Skin epidermis (tissue), 12 donors: ENCODE measurements around the gene ZC3H10.

Source experiments
- H3K27ac ChIP-seq, 21 experiments: fragments of 200-600 bp; sonication (generic) in 11 of 21; one replicate each; pipeline ENCODE4 v1.5.0; 2020; ENCODE audit warnings: mild to moderate bottlenecking in 3 of 21, inconsistent platforms in 2 of 21, moderate library complexity in 2 of 21
- H3K4me3 ChIP-seq, 7 experiments: fragments of 200-600 bp; sonication (generic) in 2 of 7; one replicate each; pipeline ENCODE4 v1.5.0; 2020; ENCODE audit warnings: inconsistent platforms in 2 of 7, mild to moderate bottlenecking in 2 of 7, moderate library complexity in 1 of 7

The ZC3H10 gene

GRCh38 chr12:56099787-56100186 lies 18.3 kb upstream of the ZC3H10 start:
- no peak overlapping the region for H3K4me3 ChIP-seq
- H3K27ac ChIP-seq = peak overlapping the region in 2 of 21 experiments; percentile 16 to 32

- no peak overlapping the region for H3K4me3 ChIP-seq
- H3K27ac ChIP-seq = peak overlapping the region in 3 of 21 experiments; percentile 93 to 94 (median 94)
Measured at GRCh38 chr12:56101045-56101444, 17.0 kb upstream of the ZC3H10 start.

GRCh38 chr12:56102683-56103065 lies 15.4 kb upstream of the ZC3H10 start:
- peak overlapping the region in 12 of 21 experiments; percentile 8 to 98 (median 92) for H3K27ac ChIP-seq
- peak overlapping the region in 1 of 7 experiments; percentile 62 for H3K4me3 ChIP-seq

- Histone ChIP-seq H3K4me3 (peak overlapping the region in 6 of 7 experiments; percentile 55 to 89 (median 61)), H3K27ac (peak overlapping the region in 20 of 21 experiments; percentile 66 to 98 (median 90))
Measured at GRCh38 chr12:56103066-56103711, 14.9 kb upstream of the ZC3H10 start.

- H3K4me3 ChIP-seq = peak overlapping the region; percentile 55 to 89 (median 62)
- H3K27ac ChIP-seq = peak overlapping the region in 20 of 21 experiments; percentile 66 to 98 (median 90)
Measured at GRCh38 chr12:56103823-56104108, 14.3 kb upstream of the ZC3H10 start.

- peak within 1 kb of the TSS; percentile 55 to 89 (median 62) for H3K4me3 ChIP-seq
Measured at GRCh38 chr12:56104109-56104814, 13.8 kb upstream of the ZC3H10 start, which contains the start of gene PA2G4. PA2G4 (plus strand) TSS chr12:56104559; CDS start chr12:56104738, 179 bp downstream.

GRCh38 chr12:56104815-56105608 lies 13.1 kb upstream of the ZC3H10 start:
- peak overlapping the region; percentile 55 to 89 (median 62) for H3K4me3 ChIP-seq
- peak overlapping the region; percentile 65 to 98 (median 90) for H3K27ac ChIP-seq

More at GRCh38 chr12:56104109-56104814, 13.8 kb upstream of the ZC3H10 start, which contains the start of gene PA2G4:
- H3K27ac ChIP-seq = peak within 1 kb of the TSS; percentile 65 to 98 (median 90)

GRCh38 chr12:56105609-56105902 lies 12.5 kb upstream of the ZC3H10 start:
- peak overlapping the region in 17 of 21 experiments; percentile 66 to 98 (median 91) for H3K27ac ChIP-seq
- H3K4me3 ChIP-seq = peak overlapping the region; percentile 55 to 89 (median 62)

GRCh38 chr12:56107242-56107641 lies 10.8 kb upstream of the ZC3H10 start:
- Histone ChIP-seq H3K27ac (peak overlapping the region in 2 of 21 experiments; percentile 1 to 95), H3K4me3 (no peak overlapping the region)

- Histone ChIP-seq H3K27ac (peak overlapping the region in 8 of 21 experiments; percentile 5 to 59 (median 36)), H3K4me3 (no peak overlapping the region)
Measured at GRCh38 chr12:56110571-56110970, 7.5 kb upstream of the ZC3H10 start.

GRCh38 chr12:56114084-56114483 lies 4.0 kb upstream of the ZC3H10 start:
- no peak overlapping the region for H3K4me3 ChIP-seq
- H3K27ac ChIP-seq = peak overlapping the region in 3 of 21 experiments; percentile 17 to 92 (median 90)

GRCh38 chr12:56115329-56115728 lies 2.7 kb upstream of the ZC3H10 start:
- H3K4me3 ChIP-seq = peak overlapping the region; percentile 59 to 86 (median 76)

GRCh38 chr12:56116267-56117081 lies 1.6 kb upstream of the ZC3H10 start, which contains the start of gene RPL41:
RPL41 (plus strand) TSS chr12:56116633.
- Histone ChIP-seq H3K4me3 (peak within 1 kb of the TSS; percentile 59 to 86 (median 76)), H3K27ac (peak within 1 kb of the TSS; percentile 75 to 96 (median 92))

More at GRCh38 chr12:56115329-56115728, 2.7 kb upstream of the ZC3H10 start:
- peak overlapping the region in 19 of 21 experiments; percentile 83 to 96 (median 92) for H3K27ac ChIP-seq

GRCh38 chr12:56117082-56117706 lies 872 bp upstream of the ZC3H10 start:
- H3K27ac ChIP-seq = peak overlapping the region; percentile 46 to 96 (median 92)

GRCh38 chr12:56118688-56119357 lies 757 bp downstream of the ZC3H10 start:
- peak overlapping the region in 20 of 21 experiments; percentile 75 to 92 (median 87) for H3K27ac ChIP-seq
- peak overlapping the region; percentile 59 to 86 (median 76) for H3K4me3 ChIP-seq

More at GRCh38 chr12:56117082-56117706, 872 bp upstream of the ZC3H10 start:
- H3K4me3 ChIP-seq = peak overlapping the region; percentile 59 to 86 (median 76)

- Histone ChIP-seq H3K4me3 (peak overlapping the region in 4 of 7 experiments; percentile 72 to 86 (median 80)), H3K27ac (peak overlapping the region in 13 of 21 experiments; percentile 29 to 92 (median 89))
Measured at GRCh38 chr12:56119361-56119796, 1.3 kb downstream of the ZC3H10 start.

GRCh38 chr12:56120158-56120846 lies 2.2 kb downstream of the ZC3H10 start:
- Histone ChIP-seq H3K4me3 (no peak overlapping the region), H3K27ac (peak overlapping the region in 7 of 21 experiments; percentile 17 to 92 (median 69))
